ENCODE data around the gene PARP8.

- TF ChIP-seq POLR2A (IDR thresholded peaks at IDR 0.05) (no peak), POLR2AphosphoS5 (IDR thresholded peaks at IDR 0.05; ENCODE audit: insufficient read depth in 1 of 2, low read depth in 1 of 2) (no peak), CTCF (IDR thresholded peaks at IDR 0.05) (no peak)
Measured at GRCh38 chr5:50836356-50836755, 169.9 kb downstream of the PARP8 start.
